GM18861 (cell line): ENCODE measurements around the gene OOEP.

ENCODE experiments used
- ATAC-seq: cut with Tn5 transposase; IDR thresholded peaks from one replicate; pipeline ENCODE4 v1.9.1; 2021; ENCODE audit not compliant: unreplicated experiment

OOEP gene

GRCh38 chr6:73367761-73368355 lies 1.8 kb downstream of the OOEP start:
- ATAC-seq = no peak

- no peak for ATAC-seq
These were observed 5.1 kb downstream of the OOEP start for GRCh38 chr6:73364549-73364948.

GRCh38 chr6:73364121-73364520 lies 5.6 kb downstream of the OOEP start:
- ATAC-seq = no peak

- no peak for ATAC-seq
These were observed 6.2 kb downstream of the OOEP start for GRCh38 chr6:73363537-73363875.

GRCh38 chr6:73362869-73363536 lies 6.7 kb downstream of the OOEP start:
- ATAC-seq = no peak

GRCh38 chr6:73362358-73362757 lies 7.3 kb downstream of the OOEP start, which contains the start of gene KHDC3L:
Gene KHDC3L (plus strand): TSS chr6:73362658. CDS start chr6:73362730, 72 bp downstream.
- no peak for ATAC-seq

- no peak for ATAC-seq
These were observed 15.8 kb downstream of the OOEP start, which contains the start of gene DPPA5 for GRCh38 chr6:73353636-73354593. Gene DPPA5 (minus strand): TSS chr6:73354276. CDS start chr6:73354225, 51 bp downstream.

- ATAC-seq = no peak
These were observed 20.4 kb downstream of the OOEP start for GRCh38 chr6:73349311-73349710.

GRCh38 chr6:73348550-73349204 lies 21.0 kb downstream of the OOEP start:
- no peak for ATAC-seq

- no peak for ATAC-seq
These were observed 26.5 kb downstream of the OOEP start for GRCh38 chr6:73343164-73343563.

GRCh38 chr6:73342174-73342573 lies 27.5 kb downstream of the OOEP start:
- no peak for ATAC-seq

GRCh38 chr6:73341335-73341734 lies 28.4 kb downstream of the OOEP start:
- ATAC-seq = no peak

GRCh38 chr6:73340048-73340447 lies 29.6 kb downstream of the OOEP start:
- no peak for ATAC-seq

- no peak for ATAC-seq
These were observed 30.4 kb downstream of the OOEP start for GRCh38 chr6:73339340-73339739.

- ATAC-seq = no peak
These were observed 40.5 kb downstream of the OOEP start for GRCh38 chr6:73329201-73329600.

- no peak for ATAC-seq
These were observed 40.9 kb downstream of the OOEP start for GRCh38 chr6:73328790-73329189.

GRCh38 chr6:73325656-73326055 lies 44.0 kb downstream of the OOEP start:
- no peak for ATAC-seq

GRCh38 chr6:73323323-73323722 lies 46.4 kb downstream of the OOEP start:
- no peak for ATAC-seq
